ENCODE data around the gene NSD1. TPM values are rescaled to one million over a fixed set of nuclear protein-coding genes. Genes with fewer than 3 reads are reported as not detected.

The NSD1 gene
- total RNA-seq, 1 experiment from 2014 or later: 21.9 TPM

GRCh38 chr5:177276886-177277285 is 143.3 kb downstream of the NSD1 start:
- DNase-seq (ENCODE audit: low read depth, low spot score): no peak
- in situ Hi-C loops (cut with HindIII; ENCODE audit: low pct_unique_long_range_greater_than_20kb, low sequenced_read_pairs): no loop called here

GRCh38 chr5:177288191-177288590 is 154.6 kb downstream of the NSD1 start:
- no peak for DNase-seq (ENCODE audit: low read depth, low spot score)
- in situ Hi-C loops (cut with HindIII; ENCODE audit: low pct_unique_long_range_greater_than_20kb, low sequenced_read_pairs): no loop called here

GRCh38 chr5:177290816-177291596 is 157.4 kb downstream of the NSD1 start:
- no peak for DNase-seq (ENCODE audit: low read depth, low spot score)
- in situ Hi-C loops (cut with HindIII; ENCODE audit: low pct_unique_long_range_greater_than_20kb, low sequenced_read_pairs): no loop called here

GRCh38 chr5:177291735-177292134 is 158.2 kb downstream of the NSD1 start:
- no peak for DNase-seq (ENCODE audit: low read depth, low spot score)
- in situ Hi-C loops (cut with HindIII; ENCODE audit: low pct_unique_long_range_greater_than_20kb, low sequenced_read_pairs): no loop called here

GRCh38 chr5:177293819-177294581 is 160.4 kb downstream of the NSD1 start:
- DNase-seq (ENCODE audit: low read depth, low spot score): no peak
- in situ Hi-C loops (cut with HindIII; ENCODE audit: low pct_unique_long_range_greater_than_20kb, low sequenced_read_pairs): no loop called here

- in situ Hi-C loops (cut with HindIII; ENCODE audit: low pct_unique_long_range_greater_than_20kb, low sequenced_read_pairs): no loop called here
- no peak for DNase-seq (ENCODE audit: low read depth, low spot score)
Measured at GRCh38 chr5:177294632-177295031, 161.1 kb downstream of the NSD1 start.

GRCh38 chr5:177295924-177296323 is 162.4 kb downstream of the NSD1 start:
- in situ Hi-C loops (cut with HindIII; ENCODE audit: low pct_unique_long_range_greater_than_20kb, low sequenced_read_pairs): no loop called here

GRCh38 chr5:177296581-177296980 is 163.0 kb downstream of the NSD1 start:
- in situ Hi-C loops (cut with HindIII; ENCODE audit: low pct_unique_long_range_greater_than_20kb, low sequenced_read_pairs): no loop called here
- no peak for DNase-seq (ENCODE audit: low read depth, low spot score)

More at GRCh38 chr5:177295924-177296323, 162.4 kb downstream of the NSD1 start:
- DNase-seq (ENCODE audit: low read depth, low spot score): no peak

- DNase-seq (ENCODE audit: low read depth, low spot score): no peak
- in situ Hi-C loops (cut with HindIII; ENCODE audit: low pct_unique_long_range_greater_than_20kb, low sequenced_read_pairs): no loop called here
Measured at GRCh38 chr5:177297922-177298321, 164.3 kb downstream of the NSD1 start.

GRCh38 chr5:177299697-177300096 is 166.1 kb downstream of the NSD1 start:
- no peak for DNase-seq (ENCODE audit: low read depth, low spot score)
- in situ Hi-C loops (cut with HindIII; ENCODE audit: low pct_unique_long_range_greater_than_20kb, low sequenced_read_pairs): no loop called here

- in situ Hi-C loops (cut with HindIII; ENCODE audit: low pct_unique_long_range_greater_than_20kb, low sequenced_read_pairs): no loop called here
- DNase-seq (ENCODE audit: low read depth, low spot score): peak; percentile 64
Measured at GRCh38 chr5:177300236-177300880, 166.8 kb downstream of the NSD1 start.

GRCh38 chr5:177300951-177301350 is 167.4 kb downstream of the NSD1 start:
- DNase-seq (ENCODE audit: low read depth, low spot score): no peak
- in situ Hi-C loops (cut with HindIII; ENCODE audit: low pct_unique_long_range_greater_than_20kb, low sequenced_read_pairs): no loop called here

GRCh38 chr5:177301503-177302165 is 168.1 kb downstream of the NSD1 start:
- no peak for DNase-seq (ENCODE audit: low read depth, low spot score)
- in situ Hi-C loops (cut with HindIII; ENCODE audit: low pct_unique_long_range_greater_than_20kb, low sequenced_read_pairs): no loop called here

- in situ Hi-C loops (cut with HindIII; ENCODE audit: low pct_unique_long_range_greater_than_20kb, low sequenced_read_pairs): no loop called here
- peak; percentile 34 for DNase-seq (ENCODE audit: low read depth, low spot score)
Measured at GRCh38 chr5:177302354-177303110, 169.0 kb downstream of the NSD1 start.

GRCh38 chr5:177303121-177303924 is 169.8 kb downstream of the NSD1 start, which contains the start of the genes PRELID1 and RAB24:
Gene PRELID1, plus strand, starts transcription at chr5:177303799. Its CDS starts 187 bp downstream, at chr5:177303986.
Gene RAB24, minus strand, starts transcription at chr5:177303719. Its CDS starts 431 bp downstream, at chr5:177303288.
- peak; percentile 72 for DNase-seq (ENCODE audit: low read depth, low spot score)
- in situ Hi-C loops (cut with HindIII; ENCODE audit: low pct_unique_long_range_greater_than_20kb, low sequenced_read_pairs): no loop called here

- in situ Hi-C loops (cut with HindIII; ENCODE audit: low pct_unique_long_range_greater_than_20kb, low sequenced_read_pairs): no loop called here
- no peak for DNase-seq (ENCODE audit: low read depth, low spot score)
Measured at GRCh38 chr5:177303925-177304391, 170.4 kb downstream of the NSD1 start.
